Measurements from ENCODE around the gene CAMK2N1. TPM values are rescaled to one million over a fixed set of nuclear protein-coding genes. Genes with fewer than 3 reads are reported as not detected.

The CAMK2N1 gene
- total RNA-seq, 4 donors from 2014 or later = 74.3 to 126 (median 85.9) TPM

DNA sequence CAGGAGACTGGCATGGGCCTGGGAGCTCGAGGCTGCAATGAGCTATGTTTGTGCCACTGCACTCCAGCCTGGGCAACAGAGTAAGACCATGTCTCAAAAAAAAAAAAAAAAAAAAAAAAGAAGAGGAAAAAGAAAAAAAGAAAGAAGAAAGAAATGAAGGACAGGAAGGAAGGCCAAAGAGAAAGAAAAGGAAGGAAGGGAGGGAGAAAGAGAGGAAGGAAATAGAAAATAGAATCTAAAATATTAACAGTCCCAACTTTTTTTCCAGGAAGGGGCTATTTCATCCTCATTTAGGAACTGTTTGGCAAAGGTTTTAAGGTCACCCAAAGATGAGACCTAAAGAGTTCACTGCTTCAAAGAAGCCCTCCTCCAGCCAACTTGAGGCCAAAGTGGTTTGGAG is 19.5 kb upstream of the CAMK2N1 start:
- peaks cover 0 to 28% (median 13%) of the 10 kb centered on the region in 4 donors for H3K36me3 ChIP-seq
- H3K27ac ChIP-seq = no peak overlapping the region
- peaks cover 7 to 26% (median 18%) of the 10 kb centered on the region in 4 donors for H3K4me1 ChIP-seq
- WGBS, 2 donors (ENCODE audit: low coverage in 1 of 2) = 83% methylated on average over 1 of the region's 1 CpG; no CpG with 5 or more reads in 1 of the 2 donors
- H3K4me3 ChIP-seq = no peak overlapping the region
- no peaks in the 10 kb centered on the region for H3K9me3 ChIP-seq
- intact Hi-C loops (cut with DNase I; ENCODE audit: low total_unique reads) = no loop called here
- TF ChIP-seq, protein P1, sequence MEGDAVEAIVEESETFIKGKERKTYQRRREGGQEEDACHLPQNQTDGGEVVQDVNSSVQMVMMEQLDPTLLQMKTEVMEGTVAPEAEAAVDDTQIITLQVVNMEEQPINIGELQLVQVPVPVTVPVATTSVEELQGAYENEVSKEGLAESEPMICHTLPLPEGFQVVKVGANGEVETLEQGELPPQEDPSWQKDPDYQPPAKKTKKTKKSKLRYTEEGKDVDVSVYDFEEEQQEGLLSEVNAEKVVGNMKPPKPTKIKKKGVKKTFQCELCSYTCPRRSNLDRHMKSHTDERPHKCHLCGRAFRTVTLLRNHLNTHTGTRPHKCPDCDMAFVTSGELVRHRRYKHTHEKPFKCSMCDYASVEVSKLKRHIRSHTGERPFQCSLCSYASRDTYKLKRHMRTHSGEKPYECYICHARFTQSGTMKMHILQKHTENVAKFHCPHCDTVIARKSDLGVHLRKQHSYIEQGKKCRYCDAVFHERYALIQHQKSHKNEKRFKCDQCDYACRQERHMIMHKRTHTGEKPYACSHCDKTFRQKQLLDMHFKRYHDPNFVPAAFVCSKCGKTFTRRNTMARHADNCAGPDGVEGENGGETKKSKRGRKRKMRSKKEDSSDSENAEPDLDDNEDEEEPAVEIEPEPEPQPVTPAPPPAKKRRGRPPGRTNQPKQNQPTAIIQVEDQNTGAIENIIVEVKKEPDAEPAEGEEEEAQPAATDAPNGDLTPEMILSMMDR (IDR thresholded peaks at IDR 0.05) = no peak
- TF ChIP-seq EP300 (IDR thresholded peaks at IDR 0.05; ENCODE audit: low read depth) (no peak), POLR2AphosphoS5 (IDR thresholded peaks at IDR 0.05) (no peak), POLR2A (IDR thresholded peaks at IDR 0.05) (no peak)
- no peaks in the 10 kb centered on the region for H3K27me3 ChIP-seq
- in situ Hi-C loops (cut with MboI; ENCODE audit: low pct_ligation_motif_present in 1 of 4, low pct_unique_long_range_greater_than_20kb in 1 of 4, low sequenced_read_pairs in 3 of 4) = no loop called here
- no peak for DNase-seq

DNA sequence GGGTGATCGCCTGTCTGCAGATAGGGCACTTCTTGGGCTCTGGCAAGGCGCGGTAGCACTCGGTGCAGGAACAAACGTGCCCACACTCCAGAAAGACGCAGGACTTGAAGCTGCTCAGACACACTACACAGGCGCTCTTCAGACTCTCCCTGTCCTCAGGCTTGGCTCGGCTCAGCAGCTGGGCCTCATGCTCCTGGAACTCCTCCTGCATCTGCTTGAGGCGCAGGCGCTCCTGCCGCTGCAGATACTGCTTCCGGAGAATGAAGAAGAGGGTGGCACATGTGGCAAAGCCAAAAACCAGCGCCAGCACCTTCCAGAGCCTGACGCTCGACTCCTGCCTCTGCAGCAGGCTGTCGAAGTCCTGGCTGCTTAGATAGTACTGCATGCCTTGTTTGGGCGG is 14.7 kb upstream of the CAMK2N1 start:
- intact Hi-C loops (cut with DNase I; ENCODE audit: low total_unique reads) = no loop called here
- no peaks in the 10 kb centered on the region for H3K9me3 ChIP-seq
- 96% methylated on average over 17 of the region's 17 CpGs; no CpG with 5 or more reads in 1 of the 2 donors for WGBS, 2 donors (ENCODE audit: low coverage in 1 of 2)
- peaks cover 0 to 6% (median 4%) of the 10 kb centered on the region in 4 donors for H3K4me1 ChIP-seq
- TF ChIP-seq, protein P1 (IDR thresholded peaks at IDR 0.05) = no peak
- no peak for TF ChIP-seq POLR2AphosphoS5 (IDR thresholded peaks at IDR 0.05)
- TF ChIP-seq POLR2A (IDR thresholded peaks at IDR 0.05) = no peak
- no peak for TF ChIP-seq EP300 (IDR thresholded peaks at IDR 0.05; ENCODE audit: low read depth)
- no peak overlapping the region for H3K27ac ChIP-seq
- H3K27me3 ChIP-seq = no peaks in the 10 kb centered on the region
- in situ Hi-C loops (cut with MboI; ENCODE audit: low pct_ligation_motif_present in 1 of 4, low pct_unique_long_range_greater_than_20kb in 1 of 4, low sequenced_read_pairs in 3 of 4) = no loop called here
- peaks cover 0 to 43% (median 19%) of the 10 kb centered on the region in 4 donors for H3K36me3 ChIP-seq
- DNase-seq = no peak
- H3K4me3 ChIP-seq = no peak overlapping the region

DNA sequence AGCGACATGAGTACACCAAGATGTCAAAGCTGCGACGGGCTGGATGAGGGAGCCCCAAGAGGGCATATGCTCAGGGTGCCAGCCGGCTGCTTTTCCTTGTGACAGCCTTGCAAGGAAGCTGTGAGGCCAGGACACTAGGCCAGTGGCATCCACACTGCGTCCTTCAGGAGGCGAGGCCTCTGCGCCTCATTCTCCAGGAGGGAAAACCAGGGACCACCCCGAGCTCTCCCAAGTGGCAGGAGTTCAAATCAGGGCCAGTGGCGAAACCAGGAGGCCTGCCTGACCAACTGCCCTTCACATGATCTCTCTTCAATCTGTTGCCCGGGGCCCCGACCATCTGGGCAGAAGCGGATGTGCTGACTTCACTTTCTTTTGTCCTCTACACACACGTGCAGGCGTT is 13.7 kb upstream of the CAMK2N1 start:
- Histone ChIP-seq H3K4me3 (no peak overlapping the region), H3K27me3 (no peaks in the 10 kb centered on the region), H3K9me3 (no peaks in the 10 kb centered on the region), H3K4me1 (peaks cover 0 to 3% (median under 1%) of the 10 kb centered on the region in 4 donors), H3K27ac (no peak overlapping the region), H3K36me3 (peaks cover 0 to 43% (median 19%) of the 10 kb centered on the region in 4 donors)
- in situ Hi-C loops (cut with MboI; ENCODE audit: low pct_ligation_motif_present in 1 of 4, low pct_unique_long_range_greater_than_20kb in 1 of 4, low sequenced_read_pairs in 3 of 4) = loop anchor here (10.0 kb wide), 4 partner anchors 65 to 585 kb away; no protein-coding TSS in a partner anchor
- DNase-seq = no peak
- WGBS, 2 donors (ENCODE audit: low coverage in 1 of 2) = 90 to 93% methylated on average over 3 to 14 of the region's 14 CpGs
- intact Hi-C loops (cut with DNase I; ENCODE audit: low total_unique reads) = loop anchor here (5.0 to 10.0 kb wide), 3 partner anchors 122 to 585 kb away; no protein-coding TSS in a partner anchor
- TF ChIP-seq, protein P1 (IDR thresholded peaks at IDR 0.05) = no peak
- TF ChIP-seq POLR2AphosphoS5 (IDR thresholded peaks at IDR 0.05) (no peak), EP300 (IDR thresholded peaks at IDR 0.05; ENCODE audit: low read depth) (no peak), POLR2A (IDR thresholded peaks at IDR 0.05) (no peak)

DNA sequence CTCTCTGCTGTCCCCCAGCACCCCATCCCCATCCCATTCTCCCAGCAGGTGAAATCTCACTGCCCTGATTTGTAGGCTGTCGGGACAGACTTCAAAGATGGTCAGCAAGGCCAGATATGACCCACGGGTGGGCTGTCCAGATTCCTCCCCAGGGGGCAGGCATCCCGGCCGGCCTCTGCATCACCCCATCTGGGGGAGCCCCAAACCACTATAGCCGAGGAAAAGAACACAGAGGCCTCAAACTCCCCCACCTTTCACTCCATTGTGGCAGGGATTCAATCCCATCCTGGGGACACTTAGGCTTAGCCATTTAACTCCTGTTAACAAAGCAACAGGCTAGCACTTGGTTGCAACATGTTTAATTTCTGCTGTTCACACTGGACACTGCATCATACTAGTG is 13.1 kb upstream of the CAMK2N1 start:
- intact Hi-C loops (cut with DNase I; ENCODE audit: low total_unique reads) = loop anchor here (5.0 to 10.0 kb wide), 3 partner anchors 122 to 584 kb away; no protein-coding TSS in a partner anchor
- peaks cover 0 to 43% (median 19%) of the 10 kb centered on the region in 4 donors for H3K36me3 ChIP-seq
- in situ Hi-C loops (cut with MboI; ENCODE audit: low pct_ligation_motif_present in 1 of 4, low pct_unique_long_range_greater_than_20kb in 1 of 4, low sequenced_read_pairs in 3 of 4) = loop anchor here (10.0 kb wide), 4 partner anchors 64 to 584 kb away; no protein-coding TSS in a partner anchor
- peaks cover 0 to 5% (median 1%) of the 10 kb centered on the region in 4 donors for H3K4me1 ChIP-seq
- H3K27ac ChIP-seq = no peak overlapping the region
- 89 to 90% methylated on average over 2 to 5 of the region's 5 CpGs for WGBS, 2 donors (ENCODE audit: low coverage in 1 of 2)
- H3K9me3 ChIP-seq = no peaks in the 10 kb centered on the region
- no peaks in the 10 kb centered on the region for H3K27me3 ChIP-seq
- H3K4me3 ChIP-seq = no peak overlapping the region
- DNase-seq = no peak
- no peak for TF ChIP-seq POLR2A (IDR thresholded peaks at IDR 0.05)
- TF ChIP-seq EP300 (IDR thresholded peaks at IDR 0.05; ENCODE audit: low read depth) = no peak

All from transverse colon (tissue), 4 donors.